HEK293 (cell line): ENCODE data around the gene RPS18.
A peak's percentile ranks its signal among the peaks of the same experiment; 100 is the strongest.

Experiments
- BCL11A ChIP-seq: fragments of 450-650 bp; formaldehyde crosslinking; IDR thresholded peaks from 2 replicates; pipeline ENCODE4 v1.5.1; 2016; ENCODE audit warnings: low read depth, missing biosample characterization, missing genetic modification characterization
- GLIS2 ChIP-seq: fragments of 450-650 bp; formaldehyde crosslinking; IDR thresholded peaks from 2 replicates; pipeline ENCODE4 v1.5.1; 2016; ENCODE audit warnings: missing biosample characterization, missing genetic modification characterization
- IKZF3 ChIP-seq: fragments of 450-650 bp; IDR thresholded peaks from 2 replicates; pipeline ENCODE4 v1.5.0; 2018; ENCODE audit warnings: missing biosample characterization, mild to moderate bottlenecking, missing genetic modification characterization, moderate library complexity
- MYNN ChIP-seq: fragments of 450-650 bp; formaldehyde crosslinking; IDR thresholded peaks from 2 replicates; pipeline ENCODE4 v1.5.1; 2016; ENCODE audit warnings: missing biosample characterization, missing genetic modification characterization, borderline replicate concordance
- PRDM1 ChIP-seq: fragments of 450-650 bp; formaldehyde crosslinking; IDR thresholded peaks from 2 replicates; pipeline ENCODE4; 2016; ENCODE audit warnings: missing biosample characterization, missing genetic modification characterization
- PRDM4 ChIP-seq: fragments of 450-650 bp; formaldehyde crosslinking; IDR thresholded peaks from 2 replicates; pipeline ENCODE4 v1.5.1; 2017; ENCODE audit warnings: missing biosample characterization, missing genetic modification characterization
- REPIN1 ChIP-seq: fragments of 450-650 bp; formaldehyde crosslinking; IDR thresholded peaks from 2 replicates; pipeline ENCODE4 v1.5.1; 2017; ENCODE audit warnings: missing biosample characterization, missing genetic modification characterization, low read depth
- SP7 ChIP-seq: fragments of 450-650 bp; formaldehyde crosslinking; IDR thresholded peaks from 2 replicates; pipeline ENCODE4 v1.5.1; 2016; ENCODE audit warnings: missing biosample characterization, missing genetic modification characterization
- ZBTB48 ChIP-seq: fragments of 450-650 bp; formaldehyde crosslinking; IDR thresholded peaks from 2 replicates; pipeline ENCODE4 v1.5.1; 2016; ENCODE audit warnings: missing biosample characterization, missing genetic modification characterization
- ZBTB7A ChIP-seq: fragments of 450-650 bp; formaldehyde crosslinking; IDR thresholded peaks from 2 replicates; pipeline ENCODE4 v1.5.1; 2016; ENCODE audit warnings: low read depth, missing biosample characterization, missing genetic modification characterization
- ZFHX2 ChIP-seq: fragments of 450-650 bp; formaldehyde crosslinking; conservative IDR thresholded peaks from 2 replicates; pipeline ENCODE4 v1.5.1; 2016; ENCODE audit warnings: missing biosample characterization, missing genetic modification characterization
- ZIC2 ChIP-seq: fragments of 450-650 bp; formaldehyde crosslinking; IDR thresholded peaks from 2 replicates; pipeline ENCODE4 v1.5.1; 2016; ENCODE audit warnings: missing biosample characterization, missing genetic modification characterization
- ZNF155 ChIP-seq: fragments of 450-650 bp; formaldehyde crosslinking; IDR thresholded peaks from 2 replicates; pipeline ENCODE4 v1.5.1; 2016; ENCODE audit warnings: missing biosample characterization, missing genetic modification characterization
- ZNF248 ChIP-seq: fragments of 450-650 bp; formaldehyde crosslinking; IDR thresholded peaks from 2 replicates; pipeline ENCODE4 v1.5.1; 2017; ENCODE audit warnings: missing biosample characterization, missing genetic modification characterization
- ZNF311 ChIP-seq: fragments of 450-650 bp; formaldehyde crosslinking; IDR thresholded peaks from 2 replicates; pipeline ENCODE4 v1.5.1; 2017; ENCODE audit warnings: missing biosample characterization, missing genetic modification characterization, borderline replicate concordance
- ZNF324 ChIP-seq: fragments of 450-650 bp; formaldehyde crosslinking; IDR thresholded peaks from 2 replicates; pipeline ENCODE4 v1.5.1; 2016; ENCODE audit warnings: missing biosample characterization, missing genetic modification characterization
- ZNF335 ChIP-seq: fragments of 450-650 bp; formaldehyde crosslinking; conservative IDR thresholded peaks from 2 replicates; pipeline ENCODE4 v1.5.1; 2016; ENCODE audit warnings: missing biosample characterization, missing genetic modification characterization
- ZNF366 ChIP-seq: fragments of 450-650 bp; formaldehyde crosslinking; conservative IDR thresholded peaks from 2 replicates; pipeline ENCODE4 v1.5.1; 2016; ENCODE audit warnings: missing biosample characterization, missing genetic modification characterization
- ZNF398 ChIP-seq: fragments of 450-650 bp; formaldehyde crosslinking; IDR thresholded peaks from 2 replicates; pipeline ENCODE4 v1.5.1; 2017; ENCODE audit warnings: missing biosample characterization, missing genetic modification characterization
- ZNF423 ChIP-seq: fragments of 450-650 bp; formaldehyde crosslinking; IDR thresholded peaks from 2 replicates; pipeline ENCODE4 v1.5.1; 2016; ENCODE audit warnings: missing biosample characterization, missing genetic modification characterization
- ZNF426 ChIP-seq: fragments of 450-650 bp; formaldehyde crosslinking; IDR thresholded peaks from 2 replicates; pipeline ENCODE4 v1.5.1; 2017; ENCODE audit warnings: missing biosample characterization, missing genetic modification characterization, mild to moderate bottlenecking, inconsistent platforms, moderate library complexity
- ZNF510 ChIP-seq: fragments of 450-650 bp; formaldehyde crosslinking; IDR thresholded peaks from 2 replicates; pipeline ENCODE4 v1.5.1; 2018; ENCODE audit warnings: mild to moderate bottlenecking, missing genetic modification characterization, missing biosample characterization; ENCODE audit not compliant: insufficient replicate concordance
- ZNF513 ChIP-seq: fragments of 450-650 bp; IDR thresholded peaks from 2 replicates; pipeline ENCODE4 v1.5.1; 2018; ENCODE audit warnings: missing biosample characterization, missing genetic modification characterization
- ZNF521 ChIP-seq: fragments of 450-650 bp; formaldehyde crosslinking; IDR thresholded peaks from 2 replicates; pipeline ENCODE4 v1.5.1; 2017; ENCODE audit warnings: missing biosample characterization, mild to moderate bottlenecking, missing genetic modification characterization
- ZNF561 ChIP-seq: fragments of 450-650 bp; IDR thresholded peaks from 2 replicates; pipeline ENCODE4 v1.5.1; 2018; ENCODE audit warnings: missing biosample characterization, missing genetic modification characterization, borderline replicate concordance
- ZNF600 ChIP-seq: fragments of 450-650 bp; formaldehyde crosslinking; IDR thresholded peaks from 2 replicates; pipeline ENCODE4 v1.5.1; 2016; ENCODE audit warnings: missing biosample characterization, missing genetic modification characterization
- ZNF670 ChIP-seq: fragments of 450-650 bp; formaldehyde crosslinking; IDR thresholded peaks from 2 replicates; pipeline ENCODE4 v1.5.1; 2016; ENCODE audit warnings: missing biosample characterization, missing genetic modification characterization, low read depth
- ZNF776 ChIP-seq: fragments of 450-650 bp; formaldehyde crosslinking; IDR thresholded peaks from 2 replicates; pipeline ENCODE4 v1.5.0; 2017; ENCODE audit warnings: missing biosample characterization, missing genetic modification characterization, borderline replicate concordance
- ZNF777 ChIP-seq: fragments of 450-650 bp; formaldehyde crosslinking; IDR thresholded peaks from 2 replicates; pipeline ENCODE4 v1.5.1; 2017; ENCODE audit warnings: missing biosample characterization, missing genetic modification characterization, borderline replicate concordance
- TF ChIP-seq, protein P1 (sequence below): fragments of 450-650 bp; formaldehyde crosslinking; IDR thresholded peaks from 2 replicates; pipeline ENCODE4 v1.5.1; 2016; ENCODE audit warnings: missing biosample characterization, missing genetic modification characterization
- TF ChIP-seq, protein P2 (sequence below): fragments of 450-650 bp; formaldehyde crosslinking; IDR thresholded peaks from 2 replicates; pipeline ENCODE4 v1.5.1; 2016; ENCODE audit warnings: missing biosample characterization, missing genetic modification characterization

The RPS18 gene

GRCh38 chr6:33297956-33298772 is 26.3 kb downstream of the RPS18 start (continued):
- TF ChIP-seq ZBTB48 (tag by site-specific recombination), result peak; percentile 93; the same call in 1 of the 2 replicates
- TF ChIP-seq, protein P1, sequence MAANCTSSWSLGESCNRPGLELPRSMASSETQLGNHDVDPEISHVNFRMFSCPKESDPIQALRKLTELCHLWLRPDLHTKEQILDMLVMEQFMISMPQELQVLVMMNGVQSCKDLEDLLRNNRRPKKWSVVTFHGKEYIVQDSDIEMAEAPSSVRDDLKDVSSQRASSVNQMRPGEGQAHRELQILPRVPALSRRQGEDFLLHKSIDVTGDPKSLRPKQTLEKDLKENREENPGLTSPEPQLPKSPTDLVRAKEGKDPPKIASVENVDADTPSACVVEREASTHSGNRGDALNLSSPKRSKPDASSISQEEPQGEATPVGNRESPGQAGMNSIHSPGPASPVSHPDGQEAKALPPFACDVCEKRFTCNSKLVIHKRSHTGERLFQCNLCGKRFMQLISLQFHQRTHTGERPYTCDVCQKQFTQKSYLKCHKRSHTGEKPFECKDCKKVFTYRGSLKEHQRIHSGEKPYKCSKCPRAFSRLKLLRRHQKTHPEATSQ (tag by site-specific recombination), result no peak
- peak; percentile 54; the same call in 1 of the 2 replicates for TF ChIP-seq ZIC2 (tag by site-specific recombination)
- TF ChIP-seq ZNF423 (tag by site-specific recombination), result no peak; the same call in 1 of the 2 replicates
- peak; percentile 53; the same call in 1 of the 2 replicates for TF ChIP-seq ZNF366 (tag by site-specific recombination)
- TF ChIP-seq ZFHX2, result peak; percentile 86
- TF ChIP-seq ZNF398 (tag by site-specific recombination), result peak; percentile 77
- TF ChIP-seq SP7 (tag by site-specific recombination), result peak; percentile 43
- TF ChIP-seq, protein P2, sequence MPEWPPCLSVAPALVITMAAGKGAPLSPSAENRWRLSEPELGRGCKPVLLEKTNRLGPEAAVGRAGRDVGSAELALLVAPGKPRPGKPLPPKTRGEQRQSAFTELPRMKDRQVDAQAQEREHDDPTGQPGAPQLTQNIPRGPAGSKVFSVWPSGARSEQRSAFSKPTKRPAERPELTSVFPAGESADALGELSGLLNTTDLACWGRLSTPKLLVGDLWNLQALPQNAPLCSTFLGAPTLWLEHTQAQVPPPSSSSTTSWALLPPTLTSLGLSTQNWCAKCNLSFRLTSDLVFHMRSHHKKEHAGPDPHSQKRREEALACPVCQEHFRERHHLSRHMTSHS (tag by site-specific recombination), result no peak
- TF ChIP-seq ZBTB7A, result peak; percentile 62; the same call in 1 of the 2 replicates
- no peak for TF ChIP-seq ZNF155
- TF ChIP-seq BCL11A (tag by site-specific recombination), result 0 out of 2 replicates have a peak, but pooled peaks have one; percentile 38
- TF ChIP-seq ZNF521 (tag by site-specific recombination), result no peak
- no peak for TF ChIP-seq PRDM1 (tag by site-specific recombination)
- no peak for TF ChIP-seq ZNF324 (tag by site-specific recombination)
- TF ChIP-seq REPIN1 (tag by site-specific recombination), result no peak
- TF ChIP-seq ZNF776 (tag by site-specific recombination), result no peak
- no peak for TF ChIP-seq ZNF561 (tag by site-specific recombination)
- no peak for TF ChIP-seq ZNF670 (tag by site-specific recombination)
- TF ChIP-seq IKZF3, result no peak
- TF ChIP-seq PRDM4 (tag by site-specific recombination), result no peak
- peak; percentile 50 for TF ChIP-seq GLIS2 (tag by site-specific recombination)
- no peak for TF ChIP-seq ZNF426
- peak; percentile 89 for TF ChIP-seq ZNF335 (tag by site-specific recombination)
- no peak for TF ChIP-seq ZNF777 (tag by site-specific recombination)
- TF ChIP-seq ZNF311 (tag by site-specific recombination), result no peak
- TF ChIP-seq MYNN (tag by site-specific recombination), result no peak
- TF ChIP-seq ZNF510 (tag by site-specific recombination), result no peak
- peak; percentile 88 for TF ChIP-seq ZNF513 (tag by site-specific recombination)
- TF ChIP-seq ZNF248 (tag by site-specific recombination), result no peak
- TF ChIP-seq ZNF600 (tag by site-specific recombination), result peak; percentile 61
